GM21723 (cell line): ENCODE results near the gene DOCK3.
"Not testable (repeated sequence)": the region's sequence is repeated elsewhere in the genome, so short reads cannot be mapped to it uniquely, and the experiment has no call there.

Experiments
- ATAC-seq: cut with Tn5 transposase; IDR thresholded peaks from one replicate; pipeline ENCODE4 v1.9.1; 2021; ENCODE audit warnings: mild to moderate bottlenecking, moderate library complexity; ENCODE audit not compliant: unreplicated experiment

The DOCK3 gene

GRCh38 chr3:50676031-50676705 is 1.4 kb downstream of the DOCK3 start:
- ATAC-seq = no peak

- ATAC-seq = no peak
Observed at GRCh38 chr3:50687127-50687751, 12.5 kb downstream of the DOCK3 start.

GRCh38 chr3:50687916-50688315 is 13.2 kb downstream of the DOCK3 start:
- no peak for ATAC-seq

GRCh38 chr3:50688602-50689001 is 13.9 kb downstream of the DOCK3 start:
- ATAC-seq = not testable (repeated sequence)

- ATAC-seq = no peak
Observed at GRCh38 chr3:50689558-50689957, 14.8 kb downstream of the DOCK3 start.

- ATAC-seq = no peak
Observed at GRCh38 chr3:50695031-50695430, 20.3 kb downstream of the DOCK3 start.

- no peak for ATAC-seq
Observed at GRCh38 chr3:50696276-50696675, 21.5 kb downstream of the DOCK3 start.

GRCh38 chr3:50698269-50698668 is 23.5 kb downstream of the DOCK3 start:
- no peak for ATAC-seq

- ATAC-seq = no peak
Observed at GRCh38 chr3:50708620-50709019, 33.9 kb downstream of the DOCK3 start.

GRCh38 chr3:50714946-50715345 is 40.2 kb downstream of the DOCK3 start:
- no peak for ATAC-seq

GRCh38 chr3:50724831-50725230 is 50.1 kb downstream of the DOCK3 start:
- no peak for ATAC-seq

- no peak for ATAC-seq
Observed at GRCh38 chr3:50734985-50735384, 60.3 kb downstream of the DOCK3 start.

- ATAC-seq = no peak
Observed at GRCh38 chr3:50737193-50737905, 62.6 kb downstream of the DOCK3 start.

GRCh38 chr3:50737906-50738598 is 63.3 kb downstream of the DOCK3 start:
- ATAC-seq = no peak

GRCh38 chr3:50743643-50744042 is 68.9 kb downstream of the DOCK3 start:
- ATAC-seq = no peak

- ATAC-seq = no peak
Observed at GRCh38 chr3:50749822-50750221, 75.1 kb downstream of the DOCK3 start.

GRCh38 chr3:50759015-50759414 is 84.3 kb downstream of the DOCK3 start:
- ATAC-seq = no peak

- no peak for ATAC-seq
Observed at GRCh38 chr3:50777680-50778079, 103.0 kb downstream of the DOCK3 start.

- ATAC-seq = not testable (repeated sequence)
Observed at GRCh38 chr3:50781766-50782165, 107.0 kb downstream of the DOCK3 start.

- ATAC-seq = no peak
Observed at GRCh38 chr3:50786631-50787030, 111.9 kb downstream of the DOCK3 start.

GRCh38 chr3:50790894-50791293 is 116.2 kb downstream of the DOCK3 start:
- not testable (repeated sequence) for ATAC-seq
